ENCODE results near the gene RGS13. TPM values are rescaled to one million over a fixed set of nuclear protein-coding genes. Genes with fewer than 3 reads are reported as not detected.

Gene RGS13
- total RNA-seq, 1 donor from 2014 or later: not detected

DNA sequence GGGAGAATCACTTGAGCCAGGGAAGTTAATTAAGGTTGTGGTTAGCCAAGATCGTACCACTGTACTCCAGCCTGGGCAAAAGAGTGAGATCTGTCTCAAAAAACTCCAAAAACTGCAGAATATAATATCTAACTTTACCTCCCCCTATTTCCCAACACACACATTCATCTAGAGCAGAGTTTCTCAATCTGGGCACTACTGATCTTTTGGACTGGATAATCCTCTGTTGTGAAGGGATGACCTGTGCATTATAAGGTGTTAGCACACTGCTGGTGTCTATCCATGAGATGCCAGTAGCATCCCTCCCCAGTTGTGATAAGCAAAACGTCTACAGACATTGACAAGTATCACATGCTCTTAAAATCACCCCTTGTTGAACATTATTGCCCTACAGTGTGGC lies 61.8 kb downstream of the RGS13 start:
- Mint-ChIP-seq H3K9me3 (ENCODE audit: low read depth) (peaks cover 5% of the 10 kb centered on the region), H3K4me1 (ENCODE audit: low read depth) (peaks cover 10% of the 10 kb centered on the region), H3K4me3 (ENCODE audit: low read depth) (no peak overlapping the region), H3K27ac (no peak overlapping the region), H3K36me3 (ENCODE audit: insufficient read depth) (no peaks in the 10 kb centered on the region), H3K27me3 (no peaks in the 10 kb centered on the region)
- TF ChIP-seq CTCF (IDR thresholded peaks at IDR 0.05; ENCODE audit: unreplicated experiment): no peak
- DNase-seq (ENCODE audit: low spot score, unreplicated experiment): no peak

GRCh38 chr1:192698731-192699130 lies 62.8 kb downstream of the RGS13 start:
- Mint-ChIP-seq H3K36me3 (ENCODE audit: insufficient read depth) (no peaks in the 10 kb centered on the region), H3K4me3 (ENCODE audit: low read depth) (no peak overlapping the region), H3K4me1 (ENCODE audit: low read depth) (peaks cover 12% of the 10 kb centered on the region), H3K9me3 (ENCODE audit: low read depth) (no peaks in the 10 kb centered on the region), H3K27me3 (no peaks in the 10 kb centered on the region), H3K27ac (no peak overlapping the region)
- TF ChIP-seq CTCF (IDR thresholded peaks at IDR 0.05; ENCODE audit: unreplicated experiment): no peak
- no peak for DNase-seq (ENCODE audit: low spot score, unreplicated experiment)

GRCh38 chr1:192700834-192701271 lies 64.9 kb downstream of the RGS13 start:
- peaks cover 12% of the 10 kb centered on the region for H3K4me1 Mint-ChIP-seq (ENCODE audit: low read depth)
- no peaks in the 10 kb centered on the region for H3K36me3 Mint-ChIP-seq (ENCODE audit: insufficient read depth)
- H3K4me3 Mint-ChIP-seq (ENCODE audit: low read depth): no peak overlapping the region
- peak overlapping the region; percentile 73 for H3K27ac Mint-ChIP-seq
- DNase-seq (ENCODE audit: low spot score, unreplicated experiment): no peak
- TF ChIP-seq CTCF (IDR thresholded peaks at IDR 0.05; ENCODE audit: unreplicated experiment): no peak
- no peaks in the 10 kb centered on the region for H3K27me3 Mint-ChIP-seq
- H3K9me3 Mint-ChIP-seq (ENCODE audit: low read depth): no peaks in the 10 kb centered on the region

DNA sequence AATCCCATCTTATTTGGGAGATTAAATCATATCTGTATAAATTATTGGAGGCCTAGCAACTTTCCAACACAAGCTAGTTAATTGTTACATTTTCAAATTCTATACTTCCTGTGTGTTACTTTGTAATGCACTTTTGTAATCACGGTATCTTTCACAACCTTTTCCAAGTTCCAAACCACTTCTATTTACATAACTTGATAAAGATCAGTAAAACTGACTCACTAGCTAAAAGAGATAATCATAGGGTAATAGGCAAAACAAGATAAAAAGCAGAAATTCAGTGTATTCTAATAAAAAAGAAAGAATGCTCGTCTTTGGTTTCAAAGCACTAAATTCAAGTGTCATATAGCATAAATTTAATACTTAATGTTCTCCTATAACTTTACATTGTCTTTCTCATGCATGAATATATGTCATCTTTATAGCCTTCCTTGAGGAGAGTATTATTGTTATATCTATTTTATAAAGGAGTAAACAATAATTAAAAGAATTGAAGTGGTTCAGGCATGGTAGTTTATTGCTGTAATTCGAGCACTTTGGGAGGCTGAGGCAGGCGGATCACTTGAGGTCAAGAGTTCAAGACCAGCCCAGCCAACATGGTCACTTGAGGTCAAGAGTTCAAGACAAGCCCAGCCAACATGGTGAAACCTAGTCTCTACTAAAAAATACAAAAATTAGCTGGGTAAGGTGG lies 66.4 kb downstream of the RGS13 start:
- TF ChIP-seq CTCF (IDR thresholded peaks at IDR 0.05; ENCODE audit: unreplicated experiment): no peak
- DNase-seq (ENCODE audit: low spot score, unreplicated experiment): no peak
- H3K36me3 Mint-ChIP-seq (ENCODE audit: insufficient read depth): no peaks in the 10 kb centered on the region
- no peak overlapping the region for H3K27ac Mint-ChIP-seq
- H3K4me1 Mint-ChIP-seq (ENCODE audit: low read depth): peaks cover 12% of the 10 kb centered on the region
- H3K27me3 Mint-ChIP-seq: no peaks in the 10 kb centered on the region
- no peaks in the 10 kb centered on the region for H3K9me3 Mint-ChIP-seq (ENCODE audit: low read depth)
- H3K4me3 Mint-ChIP-seq (ENCODE audit: low read depth): no peak overlapping the region

DNA sequence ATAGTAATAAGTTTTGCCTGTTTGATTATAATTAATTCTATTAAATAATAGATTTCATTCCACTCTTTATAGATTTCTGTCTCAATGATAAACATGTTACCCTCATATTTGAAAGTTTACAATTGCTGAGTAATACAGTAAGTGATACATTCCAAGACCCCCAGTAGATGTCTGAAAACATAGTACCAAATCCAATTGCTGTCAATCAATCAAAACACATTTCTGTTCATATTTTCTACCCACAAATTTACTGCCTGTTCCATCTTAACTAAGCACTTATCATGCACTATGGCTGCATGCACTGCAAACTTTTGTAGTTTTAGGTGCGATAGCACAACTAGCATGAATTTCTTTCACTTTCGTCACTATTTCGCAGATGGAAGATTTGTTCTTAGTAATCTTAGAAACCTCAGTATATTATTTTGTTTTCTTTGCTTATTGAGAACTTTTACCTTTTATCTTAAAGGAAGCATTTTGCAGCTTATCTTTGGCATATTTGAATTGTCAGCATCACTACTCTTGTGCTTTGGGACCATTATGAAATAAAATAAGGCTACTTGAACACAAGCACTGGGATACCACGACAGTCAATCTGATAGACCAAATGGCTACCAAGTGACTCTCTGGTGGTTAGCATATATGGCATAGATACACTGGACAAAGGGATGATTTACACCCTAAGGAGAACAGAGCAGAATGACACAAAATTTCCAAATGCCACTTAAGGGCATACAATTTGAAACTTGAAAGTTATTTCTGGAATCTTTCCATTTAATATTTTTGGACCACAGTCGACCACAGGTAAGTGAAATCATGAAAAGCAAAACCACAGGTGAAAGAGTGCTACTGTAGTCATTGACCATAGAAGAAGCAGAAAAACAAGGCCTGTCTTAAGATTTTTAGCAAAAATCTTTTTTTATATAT lies 67.6 kb downstream of the RGS13 start:
- Mint-ChIP-seq H3K27ac (no peak overlapping the region), H3K4me3 (ENCODE audit: low read depth) (no peak overlapping the region), H3K9me3 (ENCODE audit: low read depth) (no peaks in the 10 kb centered on the region), H3K27me3 (no peaks in the 10 kb centered on the region), H3K36me3 (ENCODE audit: insufficient read depth) (no peaks in the 10 kb centered on the region), H3K4me1 (ENCODE audit: low read depth) (peaks cover 12% of the 10 kb centered on the region)
- no peak for DNase-seq (ENCODE audit: low spot score, unreplicated experiment)
- no peak for TF ChIP-seq CTCF (IDR thresholded peaks at IDR 0.05; ENCODE audit: unreplicated experiment)

All from progenitor cell of endocrine pancreas (in vitro differentiated cells).